ENCODE results near the gene HSD17B10.
A peak's percentile ranks its signal among the peaks of the same experiment; 100 is the strongest.

HSD17B10 gene

DNA sequence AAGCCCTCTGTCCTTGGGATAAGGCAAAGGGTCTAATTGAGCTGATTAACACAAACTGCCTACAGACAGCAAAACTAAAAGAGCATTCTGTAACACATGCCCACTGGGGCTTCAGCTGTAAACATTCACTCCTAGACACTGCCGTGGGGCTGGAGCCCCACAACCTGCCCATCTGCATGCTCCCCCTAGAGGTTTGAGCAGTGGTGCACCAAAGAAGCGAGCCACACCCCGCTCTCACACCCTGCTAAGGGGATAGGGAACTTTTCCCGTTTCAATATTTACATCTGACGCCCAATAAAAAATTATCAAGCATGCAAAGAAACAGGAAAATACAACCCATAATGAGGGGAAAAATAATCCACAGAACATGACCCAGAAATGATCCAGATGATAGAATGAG lies 46.9 kb upstream of the HSD17B10 start:
- no peaks in the 10 kb centered on the region for H4K20me1 ChIP-seq (ENCODE audit: insufficient read depth, low read length, poor library complexity, severe bottlenecking)
- no peak for TF ChIP-seq EZH2phosphoT487 (IDR thresholded peaks at IDR 0.05; ENCODE audit: borderline replicate concordance)
- TF ChIP-seq, protein P1, sequence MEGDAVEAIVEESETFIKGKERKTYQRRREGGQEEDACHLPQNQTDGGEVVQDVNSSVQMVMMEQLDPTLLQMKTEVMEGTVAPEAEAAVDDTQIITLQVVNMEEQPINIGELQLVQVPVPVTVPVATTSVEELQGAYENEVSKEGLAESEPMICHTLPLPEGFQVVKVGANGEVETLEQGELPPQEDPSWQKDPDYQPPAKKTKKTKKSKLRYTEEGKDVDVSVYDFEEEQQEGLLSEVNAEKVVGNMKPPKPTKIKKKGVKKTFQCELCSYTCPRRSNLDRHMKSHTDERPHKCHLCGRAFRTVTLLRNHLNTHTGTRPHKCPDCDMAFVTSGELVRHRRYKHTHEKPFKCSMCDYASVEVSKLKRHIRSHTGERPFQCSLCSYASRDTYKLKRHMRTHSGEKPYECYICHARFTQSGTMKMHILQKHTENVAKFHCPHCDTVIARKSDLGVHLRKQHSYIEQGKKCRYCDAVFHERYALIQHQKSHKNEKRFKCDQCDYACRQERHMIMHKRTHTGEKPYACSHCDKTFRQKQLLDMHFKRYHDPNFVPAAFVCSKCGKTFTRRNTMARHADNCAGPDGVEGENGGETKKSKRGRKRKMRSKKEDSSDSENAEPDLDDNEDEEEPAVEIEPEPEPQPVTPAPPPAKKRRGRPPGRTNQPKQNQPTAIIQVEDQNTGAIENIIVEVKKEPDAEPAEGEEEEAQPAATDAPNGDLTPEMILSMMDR (conservative IDR thresholded peaks at IDR 0.05; ENCODE audit: low read length), result peak; percentile 49
- H3K4me1 ChIP-seq (ENCODE audit: insufficient read depth, low read length, poor library complexity, severe bottlenecking), result peaks cover 3% of the 10 kb centered on the region
- H3K9me2 ChIP-seq (replicated peaks; ENCODE audit: low read depth, low read length), result no peaks in the 10 kb centered on the region
- H2AFZ ChIP-seq (ENCODE audit: low read length), result peak overlapping the region; percentile 93
- no peaks in the 10 kb centered on the region for H3K27me3 ChIP-seq (ENCODE audit: insufficient read depth, low read length, poor library complexity, severe bottlenecking)
- H3K4me2 ChIP-seq (ENCODE audit: low read depth, low read length, poor library complexity, severe bottlenecking), result peak overlapping the region; percentile 55
- H3F3A ChIP-seq (ENCODE audit: low read depth), result no peaks in the 10 kb centered on the region
- H3K36me3 ChIP-seq (ENCODE audit: insufficient read depth, low read length), result no peaks in the 10 kb centered on the region
- H3K9ac ChIP-seq (ENCODE audit: low read depth, low read length, poor library complexity, severe bottlenecking), result no peak overlapping the region
- no peak overlapping the region for H3K4me3 ChIP-seq (ENCODE audit: low read length, poor library complexity, severe bottlenecking)
- no peaks in the 10 kb centered on the region for H3K9me3 ChIP-seq (ENCODE audit: insufficient read depth, low read depth, low read length)
- no peaks in the 10 kb centered on the region for H3K79me2 ChIP-seq (ENCODE audit: insufficient read depth, low read length)

DNA sequence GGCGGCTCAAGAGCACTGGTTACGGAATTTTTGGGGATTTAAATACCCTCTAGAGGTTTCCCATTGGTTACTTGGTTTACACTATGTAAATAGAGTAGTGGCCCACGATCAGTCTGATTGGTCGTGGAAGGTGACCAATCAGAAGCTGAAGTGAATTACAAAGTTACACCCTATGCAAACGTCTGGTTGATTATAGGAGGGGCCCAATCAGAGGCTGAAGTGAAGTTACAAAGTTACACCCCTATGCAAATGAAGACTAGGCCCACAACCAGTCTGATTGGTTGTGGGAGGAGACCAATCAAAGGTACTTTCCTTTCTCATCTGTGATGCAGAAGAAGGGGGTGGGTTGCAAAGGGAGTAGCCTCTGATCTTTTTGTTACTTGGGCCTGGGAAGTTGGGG lies 45.1 kb upstream of the HSD17B10 start:
- Histone ChIP-seq H3F3A (ENCODE audit: low read depth) (no peaks in the 10 kb centered on the region), H3K79me2 (ENCODE audit: insufficient read depth, low read length) (no peaks in the 10 kb centered on the region), H4K20me1 (ENCODE audit: insufficient read depth, low read length, poor library complexity, severe bottlenecking) (no peaks in the 10 kb centered on the region), H3K4me2 (ENCODE audit: low read depth, low read length, poor library complexity, severe bottlenecking) (no peak overlapping the region), H3K36me3 (ENCODE audit: insufficient read depth, low read length) (no peaks in the 10 kb centered on the region), H3K4me1 (ENCODE audit: insufficient read depth, low read length, poor library complexity, severe bottlenecking) (peaks cover 3% of the 10 kb centered on the region), H3K9me2 (replicated peaks; ENCODE audit: low read depth, low read length) (no peaks in the 10 kb centered on the region), H3K4me3 (ENCODE audit: low read length, poor library complexity, severe bottlenecking) (no peak overlapping the region), H3K9ac (ENCODE audit: low read depth, low read length, poor library complexity, severe bottlenecking) (no peak overlapping the region), H3K27me3 (ENCODE audit: insufficient read depth, low read length, poor library complexity, severe bottlenecking) (no peaks in the 10 kb centered on the region), H2AFZ (ENCODE audit: low read length) (no peak overlapping the region), H3K9me3 (ENCODE audit: insufficient read depth, low read depth, low read length) (no peaks in the 10 kb centered on the region)
- TF ChIP-seq EZH2phosphoT487 (IDR thresholded peaks at IDR 0.05; ENCODE audit: borderline replicate concordance), result no peak
- TF ChIP-seq, protein P1 (conservative IDR thresholded peaks at IDR 0.05; ENCODE audit: low read length), result no peak

DNA sequence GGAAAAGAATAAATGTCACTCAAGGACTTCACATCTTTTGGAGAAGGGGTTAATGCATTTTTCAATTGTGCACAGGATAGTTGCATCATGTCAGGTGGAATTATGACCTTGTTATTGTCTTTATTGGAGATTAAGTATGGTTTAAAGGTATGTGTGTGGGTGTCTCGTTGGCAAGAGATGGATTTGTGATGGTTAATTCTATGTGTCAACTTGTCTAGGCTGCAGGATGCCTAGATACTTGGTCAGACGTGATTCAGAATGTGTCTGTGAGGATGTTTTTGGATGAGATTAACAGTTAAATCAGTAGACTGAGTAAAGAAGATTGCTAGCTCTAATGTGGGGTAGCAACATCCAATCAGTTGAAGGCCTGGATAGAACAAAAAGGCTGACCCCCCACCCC lies 42.2 kb upstream of the HSD17B10 start:
- Histone ChIP-seq H3K9me3 (ENCODE audit: insufficient read depth, low read depth, low read length) (no peaks in the 10 kb centered on the region), H3K4me3 (ENCODE audit: low read length, poor library complexity, severe bottlenecking) (no peak overlapping the region), H3K4me2 (ENCODE audit: low read depth, low read length, poor library complexity, severe bottlenecking) (no peak overlapping the region), H3K27me3 (ENCODE audit: insufficient read depth, low read length, poor library complexity, severe bottlenecking) (no peaks in the 10 kb centered on the region), H3K9me2 (replicated peaks; ENCODE audit: low read depth, low read length) (no peaks in the 10 kb centered on the region), H2AFZ (ENCODE audit: low read length) (no peak overlapping the region), H3K79me2 (ENCODE audit: insufficient read depth, low read length) (no peaks in the 10 kb centered on the region), H3K4me1 (ENCODE audit: insufficient read depth, low read length, poor library complexity, severe bottlenecking) (no peaks in the 10 kb centered on the region), H4K20me1 (ENCODE audit: insufficient read depth, low read length, poor library complexity, severe bottlenecking) (no peaks in the 10 kb centered on the region), H3K9ac (ENCODE audit: low read depth, low read length, poor library complexity, severe bottlenecking) (no peak overlapping the region), H3K36me3 (ENCODE audit: insufficient read depth, low read length) (no peaks in the 10 kb centered on the region), H3F3A (ENCODE audit: low read depth) (no peaks in the 10 kb centered on the region)
- TF ChIP-seq EZH2phosphoT487 (IDR thresholded peaks at IDR 0.05; ENCODE audit: borderline replicate concordance), result no peak
- TF ChIP-seq, protein P1 (conservative IDR thresholded peaks at IDR 0.05; ENCODE audit: low read length), result no peak
